Ascending aorta (tissue), 2 donors: Measurements from ENCODE around the gene ELMO1. TPM values are rescaled to one million over a fixed set of nuclear protein-coding genes. Genes with fewer than 3 reads are reported as not detected.

Experiments used
- DNase-seq, 2 donors: peaks; one replicate each; pipeline ENCODE4 v3.0.0-alpha.2; 2019; ENCODE audit warnings: low spot score in 2 of 2
- H3K27ac ChIP-seq, 2 donors: fragments of 200-600 bp; sonication (generic); one replicate each; pipeline ENCODE4 v1.5.1; 2016 to 2017; ENCODE audit warnings: mild to moderate bottlenecking in 1 of 2
- H3K27me3 ChIP-seq: fragments of 200-600 bp; sonication (generic); one replicate; pipeline ENCODE4 v1.5.1; 2017
- H3K36me3 ChIP-seq, 2 donors: fragments of 200-600 bp; sonication (generic); one replicate each; pipeline ENCODE4 v1.5.1; 2016
- H3K4me1 ChIP-seq, 2 donors: fragments of 200-600 bp; sonication (generic); one replicate each; pipeline ENCODE4 v1.5.1; 2016 to 2017; ENCODE audit warnings: mild to moderate bottlenecking in 1 of 2
- H3K4me3 ChIP-seq, 2 donors: fragments of 200-600 bp; sonication (generic); one replicate each; pipeline ENCODE4 v1.5.1; 2016 to 2017; ENCODE audit warnings: mild to moderate bottlenecking in 1 of 2
- H3K9me3 ChIP-seq, 2 donors: fragments of 200-600 bp; sonication (generic); one replicate each; pipeline ENCODE4 v1.5.1; 2016
- CTCF ChIP-seq, 3 experiments: fragments of 200-600 bp in 2 of 3; fragments of 450-650 bp in 1 of 3; sonication (generic) in 2 of 3; IDR thresholded peaks; one replicate each; pipeline ENCODE4 v1.5.1; 2016 to 2019; ENCODE audit warnings: antibody characterized with exemption in 3 of 3, mild to moderate bottlenecking in 1 of 3, moderate library complexity in 1 of 3
- intact Hi-C: fragments of 100-400 bp; cut with DNase I; formaldehyde crosslinking; loops from one replicate; pipeline ENCODE4 v1.15.1; 2023
- total RNA-seq: library from RNA; depleted of rRNA; stranded (reverse); fragments of >200 nt; gene quantifications from one replicate; pipeline ENCODE4 v1.1.0, GENCODE V29; 2016

Gene ELMO1
- total RNA-seq, 1 donor from 2014 or later, result 40.8 TPM

GRCh38 chr7:37493123-37493522 is 44.5 kb upstream of the ELMO1 start:
- intact Hi-C loops, result loop anchor here (5.0 kb wide), 1 partner anchor 261 kb away; no protein-coding TSS in a partner anchor
- TF ChIP-seq CTCF (IDR thresholded peaks at IDR 0.05), result no peak
- H3K27ac ChIP-seq, result no peak overlapping the region
- DNase-seq, result no peak
- H3K27me3 ChIP-seq, result no peaks in the 10 kb centered on the region
- peaks cover 0 to 8% of the 10 kb centered on the region in 2 donors for H3K9me3 ChIP-seq
- H3K4me1 ChIP-seq, result no peaks in the 10 kb centered on the region
- H3K36me3 ChIP-seq, result no peaks in the 10 kb centered on the region
- no peak overlapping the region for H3K4me3 ChIP-seq

GRCh38 chr7:37491919-37492694 is 43.4 kb upstream of the ELMO1 start:
- intact Hi-C loops, result loop anchor here (5.0 kb wide), 1 partner anchor 260 kb away; no protein-coding TSS in a partner anchor
- TF ChIP-seq CTCF (IDR thresholded peaks at IDR 0.05), result no peak
- H3K27ac ChIP-seq, result no peak overlapping the region

GRCh38 chr7:37489703-37490102 is 41.0 kb upstream of the ELMO1 start:
- no peak for TF ChIP-seq CTCF (IDR thresholded peaks at IDR 0.05)
- peaks cover 0 to 13% of the 10 kb centered on the region in 2 donors for H3K9me3 ChIP-seq
- intact Hi-C loops, result loop anchor here (5.0 kb wide), 1 partner anchor 257 kb away; no protein-coding TSS in a partner anchor
- H3K4me3 ChIP-seq, result no peak overlapping the region
- no peaks in the 10 kb centered on the region for H3K36me3 ChIP-seq
- no peaks in the 10 kb centered on the region for H3K4me1 ChIP-seq
- no peak for DNase-seq
- H3K27ac ChIP-seq, result no peak overlapping the region
- no peaks in the 10 kb centered on the region for H3K27me3 ChIP-seq

More at GRCh38 chr7:37491919-37492694, 43.4 kb upstream of the ELMO1 start:
- Histone ChIP-seq H3K36me3 (no peaks in the 10 kb centered on the region), H3K4me1 (no peaks in the 10 kb centered on the region), H3K9me3 (peaks cover 0 to 13% of the 10 kb centered on the region in 2 donors), H3K4me3 (no peak overlapping the region), H3K27me3 (no peaks in the 10 kb centered on the region)
- DNase-seq, result no peak

- intact Hi-C loops, result no loop called here
- Histone ChIP-seq H3K4me1 (no peaks in the 10 kb centered on the region), H3K9me3 (peaks cover 0 to 13% of the 10 kb centered on the region in 2 donors), H3K27me3 (no peaks in the 10 kb centered on the region), H3K27ac (no peak overlapping the region), H3K4me3 (no peak overlapping the region), H3K36me3 (no peaks in the 10 kb centered on the region)
- no peak for TF ChIP-seq CTCF (IDR thresholded peaks at IDR 0.05)
- DNase-seq, result no peak
These were observed 39.6 kb upstream of the ELMO1 start for GRCh38 chr7:37488163-37488764.

- intact Hi-C loops, result no loop called here
- no peak overlapping the region for H3K4me3 ChIP-seq
- no peak for DNase-seq
- no peaks in the 10 kb centered on the region for H3K4me1 ChIP-seq
- TF ChIP-seq CTCF (IDR thresholded peaks at IDR 0.05), result no peak
- no peak overlapping the region for H3K27ac ChIP-seq
- peaks cover 0 to 13% of the 10 kb centered on the region in 2 donors for H3K9me3 ChIP-seq
- no peaks in the 10 kb centered on the region for H3K27me3 ChIP-seq
- no peaks in the 10 kb centered on the region for H3K36me3 ChIP-seq
These were observed 35.9 kb upstream of the ELMO1 start for GRCh38 chr7:37484426-37485073.
